Measurements from ENCODE around the gene SENP2.
"Not testable (repeated sequence)": the region's sequence is repeated elsewhere in the genome, so short reads cannot be mapped to it uniquely, and the experiment has no call there.

DNA sequence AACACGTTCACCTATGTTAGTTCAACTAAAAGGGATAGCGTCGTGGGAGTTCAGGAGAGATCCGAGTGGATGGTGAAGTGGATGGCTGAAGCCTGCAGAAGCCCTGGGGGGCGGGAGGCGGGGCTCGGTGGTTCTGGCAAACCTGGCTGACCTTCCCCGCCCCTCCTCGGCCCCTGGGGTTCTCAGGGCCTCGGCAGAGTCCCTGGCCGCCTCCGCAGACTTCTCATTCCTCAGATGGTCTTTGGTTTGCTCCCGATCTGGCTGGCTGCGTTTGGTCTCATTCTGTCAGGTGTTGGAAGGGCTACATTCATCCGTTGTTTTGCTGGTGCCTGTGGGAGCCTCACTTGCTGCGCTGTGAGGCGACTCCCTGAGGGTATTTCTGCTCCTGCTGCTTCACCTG, 59.1 kb downstream of the SENP2 start:
- TF ChIP-seq, protein P1, sequence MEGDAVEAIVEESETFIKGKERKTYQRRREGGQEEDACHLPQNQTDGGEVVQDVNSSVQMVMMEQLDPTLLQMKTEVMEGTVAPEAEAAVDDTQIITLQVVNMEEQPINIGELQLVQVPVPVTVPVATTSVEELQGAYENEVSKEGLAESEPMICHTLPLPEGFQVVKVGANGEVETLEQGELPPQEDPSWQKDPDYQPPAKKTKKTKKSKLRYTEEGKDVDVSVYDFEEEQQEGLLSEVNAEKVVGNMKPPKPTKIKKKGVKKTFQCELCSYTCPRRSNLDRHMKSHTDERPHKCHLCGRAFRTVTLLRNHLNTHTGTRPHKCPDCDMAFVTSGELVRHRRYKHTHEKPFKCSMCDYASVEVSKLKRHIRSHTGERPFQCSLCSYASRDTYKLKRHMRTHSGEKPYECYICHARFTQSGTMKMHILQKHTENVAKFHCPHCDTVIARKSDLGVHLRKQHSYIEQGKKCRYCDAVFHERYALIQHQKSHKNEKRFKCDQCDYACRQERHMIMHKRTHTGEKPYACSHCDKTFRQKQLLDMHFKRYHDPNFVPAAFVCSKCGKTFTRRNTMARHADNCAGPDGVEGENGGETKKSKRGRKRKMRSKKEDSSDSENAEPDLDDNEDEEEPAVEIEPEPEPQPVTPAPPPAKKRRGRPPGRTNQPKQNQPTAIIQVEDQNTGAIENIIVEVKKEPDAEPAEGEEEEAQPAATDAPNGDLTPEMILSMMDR (IDR thresholded peaks at IDR 0.05), result not testable (repeated sequence)
- not testable (repeated sequence) for TF ChIP-seq POLR2A (IDR thresholded peaks at IDR 0.05)
